GM12878 (cell line): ENCODE results near the gene DENND1A. TPM values are rescaled to one million over a fixed set of nuclear protein-coding genes. Genes with fewer than 3 reads are reported as not detected.

Experiments used
- ATAC-seq: fragments of 200-7000 bp; cut with Tn5 transposase; 3 replicates; pipeline ENCODE4 v1.9.1; 2020; ENCODE audit warnings: mild to moderate bottlenecking, moderate library complexity
- BruUV-seq: library from RNA; stranded (reverse); fragments of 400-500 nt; replicated peaks from 2 replicates; lab custom pipeline; 2021; lab: Mats Ljungman, UMichigan
- CTCF ChIA-PET: fragments of 300-600 bp; sonication (Branson Sonifier 250); formaldehyde crosslinking; extraction: SDS; loops from one replicate; lab custom pipeline; 2021; ENCODE audit warnings: inconsistent platforms; lab: Yijun Ruan, JAX
- POLR2A ChIA-PET: fragments of 350-600 bp; formaldehyde crosslinking; extraction: SDS; loops from one replicate; lab custom pipeline; 2021; ENCODE audit warnings: inconsistent platforms; lab: Charles Lee
- RAD21 ChIA-PET: fragments of 300-600 bp; sonication (Branson Sonifier 250); formaldehyde crosslinking; loops from one replicate; lab custom pipeline; 2023; ENCODE audit warnings: antibody characterized with exemption; ENCODE audit not compliant: unreplicated experiment; lab: Charles Lee
- SMC1A ChIA-PET: fragments of 300-600 bp; sonication (Branson Sonifier 250); formaldehyde crosslinking; loops from one replicate; lab custom pipeline; 2023; ENCODE audit not compliant: unreplicated experiment, uncharacterized antibody; lab: Charles Lee
- DNase-seq: peaks from one replicate; pipeline ENCODE4 v3.0.0-alpha.2; 2011; ENCODE audit warnings: low read depth, low spot score
- FAIRE-seq: peaks from 3 replicates; lab custom pipeline; 2011; peaks lifted over from hg19 to GRCh38; lab: Jason Lieb, UNC
- H2AFZ ChIP-seq: 2 replicates; pipeline ENCODE4 v1.6.0; 2011; ENCODE audit warnings: low read depth, low read length, control low read depth; ENCODE audit not compliant: control insufficient read depth
- H3K27ac ChIP-seq: 2 replicates; pipeline ENCODE4 v1.5.1; 2011; ENCODE audit warnings: control low read depth; ENCODE audit not compliant: control insufficient read depth, insufficient read depth
- H3K27me3 ChIP-seq, 2 experiments: replicated peaks in 1 of 2; 2 replicates each; pipeline versions ENCODE4 v1.6.0 to v1.6.1; 2011; ENCODE audit warnings: low read length in 1 of 2; ENCODE audit not compliant: control insufficient read depth in 2 of 2, insufficient read depth in 2 of 2
- H3K36me3 ChIP-seq, 2 experiments: 2 replicates each; pipeline ENCODE4 v1.5.1; 2011; ENCODE audit warnings: low read length in 1 of 2; ENCODE audit not compliant: control insufficient read depth in 2 of 2, insufficient read depth in 2 of 2
- H3K4me1 ChIP-seq: 2 replicates; pipeline ENCODE4 v1.6.1; 2011; ENCODE audit warnings: mild to moderate bottlenecking, low read length, moderate library complexity, mixed read lengths; ENCODE audit not compliant: control insufficient read depth, insufficient read depth
- H3K4me2 ChIP-seq: 2 replicates; pipeline ENCODE4 v1.6.0; 2011; ENCODE audit warnings: control low read depth; ENCODE audit not compliant: control insufficient read depth, insufficient read depth
- H3K4me3 ChIP-seq: fragments of 200-600 bp; sonication (generic); 2 replicates; pipeline ENCODE4 v1.5.1; 2016
- H3K79me2 ChIP-seq: 2 replicates; pipeline ENCODE4 v1.6.0; 2011; ENCODE audit warnings: low read length; ENCODE audit not compliant: control insufficient read depth, insufficient read depth
- H3K9ac ChIP-seq: 2 replicates; pipeline ENCODE4 v1.8.0; 2011; ENCODE audit warnings: low read length, control low read depth, mixed read lengths; ENCODE audit not compliant: control insufficient read depth, insufficient read depth
- H3K9me3 ChIP-seq: replicated peaks from 3 replicates; pipeline ENCODE4 v1.5.1; 2011; ENCODE audit warnings: mild to moderate bottlenecking, low read length; ENCODE audit not compliant: control insufficient read depth, insufficient read depth
- H4K20me1 ChIP-seq: 2 replicates; pipeline ENCODE4 v1.6.0; 2011; ENCODE audit not compliant: control insufficient read depth, insufficient read depth
- ASH2L ChIP-seq: fragments of 300-600, 200-600 bp; sonication (generic); IDR thresholded peaks from 2 replicates; pipeline ENCODE4 v1.6.1; 2017; ENCODE audit warnings: low read depth, mild to moderate bottlenecking, borderline replicate concordance
- BHLHE40 ChIP-seq, 2 experiments: fragments of 450-650 bp in 1 of 2; IDR thresholded peaks; 2 replicates each; pipeline ENCODE4 v1.6.1; 2011 to 2017; ENCODE audit warnings: low read depth in 2 of 2, borderline replicate concordance in 1 of 2, improper control_type of control experiment in 1 of 2, low read length in 1 of 2, mild to moderate bottlenecking in 1 of 2
- CBX3 ChIP-seq: fragments of 200-600 bp; sonication (generic); IDR thresholded peaks from 2 replicates; pipeline ENCODE4 v1.6.1; 2016; ENCODE audit warnings: low read depth, borderline replicate concordance
- MEF2A ChIP-seq: IDR thresholded peaks from 2 replicates; pipeline ENCODE4 v1.6.1; 2011; ENCODE audit warnings: low read depth, mild to moderate bottlenecking, low read length, moderate library complexity; ENCODE audit not compliant: insufficient read depth
- NR2C2 ChIP-seq: IDR thresholded peaks from 2 replicates; pipeline ENCODE4 v1.6.1; 2011; ENCODE audit warnings: borderline replicate concordance, low read depth; ENCODE audit not compliant: control insufficient read depth, insufficient read length
- NRF1 ChIP-seq: conservative IDR thresholded peaks from 2 replicates; pipeline ENCODE4 v1.6.1; 2011; ENCODE audit warnings: mild to moderate bottlenecking, low read depth, low read length, improper control_type of control experiment
- PAX8 ChIP-seq: fragments of 450-650 bp; IDR thresholded peaks from 2 replicates; pipeline ENCODE4 v1.6.1; 2017; ENCODE audit warnings: mild to moderate bottlenecking, moderate library complexity
- POU2F2 ChIP-seq: IDR thresholded peaks from 3 replicates; pipeline ENCODE4 v1.6.1; 2011; ENCODE audit warnings: low read depth, mild to moderate bottlenecking, low read length, borderline replicate concordance
- RBBP5 ChIP-seq: fragments of 200-600 bp; sonication (generic); conservative IDR thresholded peaks from 2 replicates; pipeline ENCODE4 v1.6.1; 2016
- RELA ChIP-seq: fragments of 450-650 bp; IDR thresholded peaks from 2 replicates; pipeline ENCODE4 v1.8.0; 2014; ENCODE audit warnings: borderline replicate concordance; ENCODE audit not compliant: partially characterized antibody
- SMC3 ChIP-seq: IDR thresholded peaks from 2 replicates; pipeline ENCODE4 v1.6.1; 2011; ENCODE audit warnings: low read length, improper control_type of control experiment, borderline replicate concordance
- SREBF2 ChIP-seq: IDR thresholded peaks from 2 replicates; pipeline ENCODE4 v1.6.1; 2012; ENCODE audit warnings: mild to moderate bottlenecking, low read length
- YY1 ChIP-seq: IDR thresholded peaks from 2 replicates; pipeline ENCODE4 v1.6.1; 2011; ENCODE audit warnings: low read depth, mild to moderate bottlenecking, low read length
- ZNF384 ChIP-seq: IDR thresholded peaks from 2 replicates; pipeline ENCODE4 v1.6.1; 2012; ENCODE audit warnings: low read depth, mild to moderate bottlenecking, low read length, improper control_type of control experiment, borderline replicate concordance
- WGBS: methylation state at CpG from one replicate; pipeline ENCODE4 v1.1.6; 2016; ENCODE audit warnings: low lambda C conversion rate; ENCODE audit not compliant: insufficient replicate concordance, insufficient coverage; ENCODE audit errors: missing lambda C conversion rate; 5-methylcytosine and 5-hydroxymethylcytosine counted together
- in situ Hi-C: fragments of 300-500 bp; cut with MboI; formaldehyde crosslinking; loops from 9 replicates; pipeline ENCODE4 v1.14.3; 2018; ENCODE audit warnings: mixed read lengths
- intact Hi-C: fragments of 100-400 bp; cut with micrococcal nuclease; formaldehyde crosslinking; loops from one replicate; pipeline ENCODE4 v1.14.2; 2022; ENCODE audit not compliant: unreplicated experiment
- polyA plus RNA-seq, 11 experiments: library from polyadenylated mRNA; depleted of rRNA in 4 of 11; unstranded in 6 of 11; stranded (reverse) in 5 of 11; fragments of >200 nt; fragmentation: Nextera tagmentation in 4 of 11; fragmentation: Illumina TruSeq in 1 of 11; extraction: Ambion mirVana in 4 of 11; extraction: Trizol in 1 of 11; gene quantifications; 1 replicate in 1 of 11; 2 replicates in 10 of 11; pipeline versions ENCODE4 v1.2.1 to v1.2.3, GENCODE V29; 2011 to 2016; ENCODE audit warnings: inconsistent platforms in 2 of 11, missing spikeins in 2 of 11, low read depth in 1 of 11
- total RNA-seq, 4 experiments: library from RNA; depleted of rRNA in 3 of 4; stranded (reverse); fragments of >200 nt in 3 of 4; fragmentation: Illumina TruSeq in 1 of 4; extraction: Trizol in 1 of 4; gene quantifications; 2 replicates each; pipeline versions ENCODE4 v1.2.1 to v1.2.3, GENCODE V29; 2013 to 2021
- TF ChIP-seq, protein P1 (sequence below): IDR thresholded peaks from 2 replicates; pipeline ENCODE4 v1.6.1; 2011; ENCODE audit warnings: low read depth, low read length, improper control_type of control experiment, borderline replicate concordance
- TF ChIP-seq, protein P2 (sequence below): fragments of 450-650 bp; IDR thresholded peaks from 2 replicates; pipeline ENCODE4 v1.6.1; 2016; ENCODE audit warnings: mild to moderate bottlenecking, moderate library complexity, borderline replicate concordance
- TF ChIP-seq, protein P3 (sequence below): IDR thresholded peaks from 2 replicates; pipeline ENCODE4 v1.6.1; 2012; ENCODE audit warnings: low read length, inconsistent platforms

DENND1A gene
- total and polyA plus RNA-seq, 10 of the 15 experiments (the other 5 are each of a cell fraction or from before 2014, with no cell fraction given), result 14.1 to 48.6 (median 35.2) TPM

DNA sequence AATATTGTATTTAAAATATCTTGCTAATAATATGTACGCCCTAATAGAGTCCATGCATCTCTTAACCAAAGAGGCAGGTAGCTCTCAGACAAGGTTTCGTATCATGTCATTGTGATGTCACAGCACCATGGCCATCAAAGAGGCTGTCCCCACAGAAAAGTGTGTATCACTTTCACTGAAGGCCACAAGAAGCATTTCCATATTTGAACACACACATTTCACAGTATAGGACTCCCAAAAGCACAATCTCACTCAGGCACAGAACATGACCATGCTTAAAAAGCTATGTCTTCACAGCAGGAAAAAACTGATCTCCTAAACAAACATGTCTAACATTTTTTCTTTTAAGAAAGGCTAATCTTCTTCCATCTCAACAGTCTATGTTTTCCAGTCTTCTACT lies 133.8 kb downstream of the DENND1A start:
- peak; percentile 31 for DNase-seq
- TF ChIP-seq, protein P1, sequence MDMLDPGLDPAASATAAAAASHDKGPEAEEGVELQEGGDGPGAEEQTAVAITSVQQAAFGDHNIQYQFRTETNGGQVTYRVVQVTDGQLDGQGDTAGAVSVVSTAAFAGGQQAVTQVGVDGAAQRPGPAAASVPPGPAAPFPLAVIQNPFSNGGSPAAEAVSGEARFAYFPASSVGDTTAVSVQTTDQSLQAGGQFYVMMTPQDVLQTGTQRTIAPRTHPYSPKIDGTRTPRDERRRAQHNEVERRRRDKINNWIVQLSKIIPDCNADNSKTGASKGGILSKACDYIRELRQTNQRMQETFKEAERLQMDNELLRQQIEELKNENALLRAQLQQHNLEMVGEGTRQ, result no peak
- TF ChIP-seq ZNF384, result no peak
- TF ChIP-seq RELA, result no peak
- TF ChIP-seq BHLHE40 (IDR thresholded peaks at IDR 0.05; ENCODE audit: borderline replicate concordance in 1 of 2, low read depth in 2 of 2, low read length in 1 of 2), result peak; percentile 34 to 78; a peak in 2 of 4 replicates
- TF ChIP-seq YY1, result no peak
- no peak for TF ChIP-seq NRF1
- 0 out of 2 replicates have a peak, but pooled peaks have one; percentile 8 for TF ChIP-seq ASH2L
- TF ChIP-seq RBBP5, result no peak
- no peak for TF ChIP-seq NR2C2
- no peak for TF ChIP-seq MEF2A
- TF ChIP-seq, protein P2, sequence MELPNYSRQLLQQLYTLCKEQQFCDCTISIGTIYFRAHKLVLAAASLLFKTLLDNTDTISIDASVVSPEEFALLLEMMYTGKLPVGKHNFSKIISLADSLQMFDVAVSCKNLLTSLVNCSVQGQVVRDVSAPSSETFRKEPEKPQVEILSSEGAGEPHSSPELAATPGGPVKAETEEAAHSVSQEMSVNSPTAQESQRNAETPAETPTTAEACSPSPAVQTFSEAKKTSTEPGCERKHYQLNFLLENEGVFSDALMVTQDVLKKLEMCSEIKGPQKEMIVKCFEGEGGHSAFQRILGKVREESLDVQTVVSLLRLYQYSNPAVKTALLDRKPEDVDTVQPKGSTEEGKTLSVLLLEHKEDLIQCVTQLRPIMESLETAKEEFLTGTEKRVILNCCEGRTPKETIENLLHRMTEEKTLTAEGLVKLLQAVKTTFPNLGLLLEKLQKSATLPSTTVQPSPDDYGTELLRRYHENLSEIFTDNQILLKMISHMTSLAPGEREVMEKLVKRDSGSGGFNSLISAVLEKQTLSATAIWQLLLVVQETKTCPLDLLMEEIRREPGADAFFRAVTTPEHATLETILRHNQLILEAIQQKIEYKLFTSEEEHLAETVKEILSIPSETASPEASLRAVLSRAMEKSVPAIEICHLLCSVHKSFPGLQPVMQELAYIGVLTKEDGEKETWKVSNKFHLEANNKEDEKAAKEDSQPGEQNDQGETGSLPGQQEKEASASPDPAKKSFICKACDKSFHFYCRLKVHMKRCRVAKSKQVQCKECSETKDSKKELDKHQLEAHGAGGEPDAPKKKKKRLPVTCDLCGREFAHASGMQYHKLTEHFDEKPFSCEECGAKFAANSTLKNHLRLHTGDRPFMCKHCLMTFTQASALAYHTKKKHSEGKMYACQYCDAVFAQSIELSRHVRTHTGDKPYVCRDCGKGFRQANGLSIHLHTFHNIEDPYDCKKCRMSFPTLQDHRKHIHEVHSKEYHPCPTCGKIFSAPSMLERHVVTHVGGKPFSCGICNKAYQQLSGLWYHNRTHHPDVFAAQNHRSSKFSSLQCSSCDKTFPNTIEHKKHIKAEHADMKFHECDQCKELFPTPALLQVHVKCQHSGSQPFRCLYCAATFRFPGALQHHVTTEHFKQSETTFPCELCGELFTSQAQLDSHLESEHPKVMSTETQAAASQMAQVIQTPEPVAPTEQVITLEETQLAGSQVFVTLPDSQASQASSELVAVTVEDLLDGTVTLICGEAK, result no peak
- no peak for TF ChIP-seq CBX3
- TF ChIP-seq PAX8, result no peak
- peak; percentile 50; the same call in 1 of the 3 replicates for TF ChIP-seq POU2F2
- TF ChIP-seq, protein P3, sequence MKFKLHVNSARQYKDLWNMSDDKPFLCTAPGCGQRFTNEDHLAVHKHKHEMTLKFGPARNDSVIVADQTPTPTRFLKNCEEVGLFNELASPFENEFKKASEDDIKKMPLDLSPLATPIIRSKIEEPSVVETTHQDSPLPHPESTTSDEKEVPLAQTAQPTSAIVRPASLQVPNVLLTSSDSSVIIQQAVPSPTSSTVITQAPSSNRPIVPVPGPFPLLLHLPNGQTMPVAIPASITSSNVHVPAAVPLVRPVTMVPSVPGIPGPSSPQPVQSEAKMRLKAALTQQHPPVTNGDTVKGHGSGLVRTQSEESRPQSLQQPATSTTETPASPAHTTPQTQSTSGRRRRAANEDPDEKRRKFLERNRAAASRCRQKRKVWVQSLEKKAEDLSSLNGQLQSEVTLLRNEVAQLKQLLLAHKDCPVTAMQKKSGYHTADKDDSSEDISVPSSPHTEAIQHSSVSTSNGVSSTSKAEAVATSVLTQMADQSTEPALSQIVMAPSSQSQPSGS, result no peak
- TF ChIP-seq SREBF2, result no peak
- no peak for TF ChIP-seq SMC3

More for the DNA sequence above, 133.8 kb downstream of the DENND1A start:
- Histone ChIP-seq H3K36me3 (no peaks in the 10 kb centered on the region; a peak in 1 of 4 replicates), H3K9me3 (no peaks in the 10 kb centered on the region), H4K20me1 (no peaks in the 10 kb centered on the region), H2AFZ (no peak overlapping the region), H3K79me2 (peaks cover 17% of the 10 kb centered on the region), H3K27ac (peak overlapping the region; percentile 51; the same call in 1 of the 2 replicates), H3K4me2 (peak overlapping the region; percentile 79; the same call in 1 of the 2 replicates), H3K27me3 (no peaks in the 10 kb centered on the region), H3K4me1 (peaks cover 6% of the 10 kb centered on the region), H3K4me3 (no peak overlapping the region), H3K9ac (no peak overlapping the region)
- intact Hi-C loops (no loop called here), in situ Hi-C loops (no loop called here)
- ATAC-seq (peak; percentile 96), FAIRE-seq (peak; percentile 18)
- ChIA-PET POLR2A (interaction anchor here (0.7 to 1.0 kb wide), 3 partner anchors 19 to 133 kb away, joined by 3 to 4 read pairs (median 3); no protein-coding TSS in a partner anchor), SMC1A (interaction anchor here (0.7 to 4.4 kb wide), 15 partner anchors 8 to 159 kb away, joined by 3 to 17 read pairs (median 3); no protein-coding TSS in a partner anchor), RAD21 (interaction anchor here (0.8 to 1.6 kb wide), 4 partner anchors 12 to 238 kb away, joined by 3 to 5 read pairs (median 4); no protein-coding TSS in a partner anchor), CTCF (interaction anchor here (1.1 kb wide), 1 partner anchor 41 kb away, joined by 4 read pairs; no protein-coding TSS in a partner anchor)
- WGBS, result 93% methylated on average over 2 of the region's 2 CpGs
- no TSS peak for BruUV-seq
